ENCODE data around the gene NDUFS5. TPM values are rescaled to one million over a fixed set of nuclear protein-coding genes. Genes with fewer than 3 reads are reported as not detected.
A peak's percentile ranks its signal among the peaks of the same experiment; 100 is the strongest.

NDUFS5 gene
- total RNA-seq, 1 donor from 2014 or later: 738 TPM

- Histone ChIP-seq H3K27me3 (no peaks in the 10 kb centered on the region), H3K4me1 (peaks cover 16% of the 10 kb centered on the region), H3K9ac (no peak overlapping the region), H3K4me3 (no peak overlapping the region), H3K36me3 (peaks cover 12% of the 10 kb centered on the region), H3K79me2 (ENCODE audit: low read depth) (peaks cover 100% of the 10 kb centered on the region), H3F3A (ENCODE audit: low read depth) (peaks cover 25% of the 10 kb centered on the region), H3K4me2 (peak overlapping the region; percentile 32), H3K9me3 (ENCODE audit: low read depth) (no peaks in the 10 kb centered on the region), H4K20me1 (ENCODE audit: low read depth) (peaks cover 99% of the 10 kb centered on the region), H3K27ac (no peak overlapping the region), H2AFZ (replicated peaks) (no peak overlapping the region)
- H3K27ac Mint-ChIP-seq: no peak overlapping the region
- H3K27me3 Mint-ChIP-seq (ENCODE audit: insufficient read depth, low read depth): no peaks in the 10 kb centered on the region
- peaks cover 43% of the 10 kb centered on the region for H3K36me3 Mint-ChIP-seq
- no peaks in the 10 kb centered on the region for H3K9me3 Mint-ChIP-seq
- TF ChIP-seq CTCF (IDR thresholded peaks at IDR 0.05) (no peak), EZH2 (IDR thresholded peaks at IDR 0.05) (no peak), EZH2phosphoT487 (IDR thresholded peaks at IDR 0.05) (no peak)
- peaks cover 20% of the 10 kb centered on the region for H3K4me1 Mint-ChIP-seq
- H3K4me3 Mint-ChIP-seq: no peak overlapping the region
- no peak for DNase-seq (ENCODE audit: low spot score)
These were observed 28.9 kb upstream of the NDUFS5 start for GRCh38 chr1:38997034-38997900.

GRCh38 chr1:38997901-38998190 lies 28.3 kb upstream of the NDUFS5 start:
- no peak overlapping the region for H3K27ac ChIP-seq
- Mint-ChIP-seq H3K9me3 (no peaks in the 10 kb centered on the region), H3K4me3 (no peak overlapping the region), H3K36me3 (peaks cover 42% of the 10 kb centered on the region), H3K27ac (no peak overlapping the region), H3K4me1 (peaks cover 14% of the 10 kb centered on the region), H3K27me3 (ENCODE audit: insufficient read depth, low read depth) (no peaks in the 10 kb centered on the region)
- no peak overlapping the region for H3K9ac ChIP-seq
- no peaks in the 10 kb centered on the region for H3K27me3 ChIP-seq
- H3K4me1 ChIP-seq: peaks cover 16% of the 10 kb centered on the region
- H4K20me1 ChIP-seq (ENCODE audit: low read depth): peaks cover 98% of the 10 kb centered on the region
- no peak overlapping the region for H2AFZ ChIP-seq (replicated peaks)
- peaks cover 15% of the 10 kb centered on the region for H3K36me3 ChIP-seq
- no peaks in the 10 kb centered on the region for H3K9me3 ChIP-seq (ENCODE audit: low read depth)
- no peak overlapping the region for H3K4me3 ChIP-seq
- no peak for TF ChIP-seq EZH2 (IDR thresholded peaks at IDR 0.05)
- DNase-seq (ENCODE audit: low spot score): no peak
- peaks cover 28% of the 10 kb centered on the region for H3F3A ChIP-seq (ENCODE audit: low read depth)
- peak overlapping the region; percentile 32 for H3K4me2 ChIP-seq
- peaks cover 96% of the 10 kb centered on the region for H3K79me2 ChIP-seq (ENCODE audit: low read depth)

GRCh38 chr1:39001516-39002421 lies 24.4 kb upstream of the NDUFS5 start:
- Mint-ChIP-seq H3K4me3 (no peak overlapping the region), H3K36me3 (peaks cover 40% of the 10 kb centered on the region), H3K9me3 (no peaks in the 10 kb centered on the region), H3K4me1 (peaks cover 4% of the 10 kb centered on the region), H3K27ac (no peak overlapping the region), H3K27me3 (ENCODE audit: insufficient read depth, low read depth) (no peaks in the 10 kb centered on the region)
- H3F3A ChIP-seq (ENCODE audit: low read depth): peaks cover 42% of the 10 kb centered on the region
- H3K4me3 ChIP-seq: no peak overlapping the region
- TF ChIP-seq EZH2 (IDR thresholded peaks at IDR 0.05) (no peak), CTCF (IDR thresholded peaks at IDR 0.05) (no peak), EZH2phosphoT487 (IDR thresholded peaks at IDR 0.05) (no peak)
- peaks cover 80% of the 10 kb centered on the region for H4K20me1 ChIP-seq (ENCODE audit: low read depth)
- peaks cover 10% of the 10 kb centered on the region for H3K4me1 ChIP-seq
- H2AFZ ChIP-seq (replicated peaks): no peak overlapping the region
- H3K27me3 ChIP-seq: no peaks in the 10 kb centered on the region
- peaks cover 32% of the 10 kb centered on the region for H3K36me3 ChIP-seq
- no peak overlapping the region for H3K9ac ChIP-seq
- H3K27ac ChIP-seq: no peak overlapping the region
- peaks cover 56% of the 10 kb centered on the region for H3K79me2 ChIP-seq (ENCODE audit: low read depth)
- no peak overlapping the region for H3K4me2 ChIP-seq
- DNase-seq (ENCODE audit: low spot score): no peak
- no peaks in the 10 kb centered on the region for H3K9me3 ChIP-seq (ENCODE audit: low read depth)
